NCI-H510A (cell line): ENCODE results near the gene IDE.
A peak's percentile ranks its signal among the peaks of the same experiment; 100 is the strongest.
"Not testable (repeated sequence)": the region's sequence is repeated elsewhere in the genome, so short reads cannot be mapped to it uniquely, and the experiment has no call there.

Experiments used
- DNase-seq: peaks from one replicate; lab custom pipeline; 2025; lab: John Stamatoyannopoulos, UW

IDE gene

DNA sequence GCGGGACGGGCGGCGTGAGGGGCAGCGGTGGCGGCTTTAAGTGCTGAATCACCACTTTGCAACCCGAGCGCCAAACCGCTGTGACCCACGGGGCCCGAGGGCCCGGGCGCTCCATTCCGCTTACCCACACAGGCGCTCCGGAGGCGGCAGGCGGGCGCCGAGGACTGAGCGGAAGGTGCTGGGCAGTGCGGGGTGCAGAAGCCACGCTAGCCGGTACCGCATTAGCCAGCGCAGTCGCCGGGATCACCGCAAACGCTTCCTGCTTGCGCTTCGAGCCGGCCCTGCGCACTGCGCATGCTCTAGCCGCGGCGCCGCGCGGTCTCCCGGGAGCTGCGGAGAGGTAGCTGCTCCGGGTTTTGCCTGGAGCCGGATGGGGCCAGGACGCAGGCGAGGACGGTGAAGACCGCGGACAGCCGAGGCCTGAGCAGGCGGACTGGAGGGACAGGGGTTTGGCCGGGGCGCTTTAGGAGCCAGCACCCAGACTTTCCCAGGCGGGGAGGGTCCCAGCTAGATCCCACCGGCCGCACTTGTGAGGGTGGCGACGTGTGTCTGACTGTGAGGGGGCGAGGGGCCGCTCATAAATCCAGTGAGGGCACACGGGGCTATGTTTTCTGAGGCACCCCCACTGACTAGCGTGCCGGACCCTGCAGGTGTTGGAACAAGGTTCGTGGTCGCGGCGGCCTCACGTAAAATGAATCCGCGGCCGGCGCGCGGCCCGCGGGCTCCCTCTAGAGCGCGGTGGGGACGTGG is at the start of gene IDE:
IDE (minus strand) TSS at position 296 of the 750 bp plus-strand sequence; CDS start at position 222, 74 bp downstream.
- peak; percentile 67 for DNase-seq

DNA sequence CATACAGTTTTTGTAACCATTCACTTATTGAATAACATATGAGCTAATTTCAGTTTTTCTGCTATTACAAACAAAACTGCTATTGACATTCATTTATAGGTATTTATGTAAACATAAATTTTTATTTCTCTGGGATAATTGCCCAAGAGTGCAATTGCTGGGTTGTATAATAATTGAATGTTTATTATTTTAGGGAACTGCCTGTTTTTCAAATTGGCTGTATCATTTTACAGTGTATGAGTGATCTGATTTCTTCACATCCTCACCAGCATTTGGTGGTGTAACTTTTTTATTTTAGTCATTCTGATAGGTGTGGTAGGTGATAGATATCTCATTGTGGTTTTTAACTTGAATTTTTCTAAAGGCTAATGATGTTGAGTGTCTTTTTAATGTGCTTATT is 45.5 kb upstream of the IDE start:
- DNase-seq: no peak

- DNase-seq: no peak
Observed at GRCh38 chr10:92615515-92615914, 41.6 kb upstream of the IDE start.

GRCh38 chr10:92604841-92605240 is 30.9 kb upstream of the IDE start:
- DNase-seq: no peak

- no peak for DNase-seq
Observed at GRCh38 chr10:92598321-92598720, 24.4 kb upstream of the IDE start.

DNA sequence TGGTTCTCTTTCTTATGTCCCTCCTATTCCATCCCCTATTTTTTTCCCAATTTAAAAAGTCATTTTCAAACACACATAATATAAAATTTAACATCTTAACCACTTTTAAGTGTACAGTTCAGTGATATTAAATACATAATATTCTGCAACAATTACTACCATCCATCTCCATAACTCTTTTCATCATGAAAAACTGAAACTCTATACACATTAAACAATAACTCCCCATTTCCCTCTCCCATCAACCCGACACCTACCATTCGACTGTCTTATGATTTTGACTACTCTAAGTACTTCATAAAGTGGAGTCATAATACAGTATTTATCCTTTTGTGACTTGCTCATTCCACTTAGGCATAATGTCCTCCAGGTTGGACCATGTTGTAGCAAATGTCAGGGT is 21.6 kb upstream of the IDE start:
- DNase-seq: no peak

DNA sequence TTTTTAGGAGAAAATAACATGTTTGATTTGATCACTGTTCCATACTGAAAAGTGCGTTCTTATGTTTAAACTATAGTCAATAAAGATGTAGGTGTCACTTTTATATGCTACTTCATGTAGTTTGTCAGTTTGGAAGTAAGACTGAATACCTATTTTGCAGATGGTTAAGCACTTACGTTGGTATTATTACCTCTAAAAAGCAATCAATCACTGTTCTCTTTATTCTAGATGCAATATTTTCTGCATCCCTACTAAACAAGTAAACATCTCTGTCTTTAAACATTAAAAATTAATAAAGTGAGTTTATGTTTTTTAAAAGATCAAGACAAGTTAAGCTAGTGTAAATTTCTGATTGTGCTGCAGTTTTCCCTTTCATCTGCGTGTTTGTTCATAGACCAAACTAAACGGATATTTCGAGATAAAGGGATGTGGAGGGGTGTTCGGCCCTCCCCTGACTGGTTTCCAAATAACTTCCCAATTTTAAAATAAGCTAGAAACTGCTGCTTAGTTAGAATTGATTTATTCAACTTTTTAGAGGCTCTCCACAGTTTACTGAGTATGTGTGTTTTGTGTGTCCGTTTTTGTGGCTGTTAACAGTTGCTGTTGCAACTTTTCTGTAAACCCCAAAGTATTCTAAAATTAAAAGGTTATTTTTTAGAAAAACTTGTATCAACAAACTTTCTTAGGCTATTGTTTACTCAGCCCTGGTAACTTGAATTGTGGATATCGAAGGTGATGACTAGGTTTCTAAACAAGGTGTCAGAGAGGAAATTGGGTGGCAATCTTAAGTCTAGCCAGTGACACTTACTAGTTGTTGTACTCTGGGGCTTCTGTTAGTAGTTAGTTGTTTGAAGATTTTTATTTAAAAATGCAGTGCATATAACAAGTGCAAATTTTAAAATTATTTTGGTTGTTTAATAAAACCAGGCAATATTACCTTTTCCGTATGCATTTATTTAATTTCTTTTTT is 20.0 kb upstream of the IDE start:
- DNase-seq: no peak

DNA sequence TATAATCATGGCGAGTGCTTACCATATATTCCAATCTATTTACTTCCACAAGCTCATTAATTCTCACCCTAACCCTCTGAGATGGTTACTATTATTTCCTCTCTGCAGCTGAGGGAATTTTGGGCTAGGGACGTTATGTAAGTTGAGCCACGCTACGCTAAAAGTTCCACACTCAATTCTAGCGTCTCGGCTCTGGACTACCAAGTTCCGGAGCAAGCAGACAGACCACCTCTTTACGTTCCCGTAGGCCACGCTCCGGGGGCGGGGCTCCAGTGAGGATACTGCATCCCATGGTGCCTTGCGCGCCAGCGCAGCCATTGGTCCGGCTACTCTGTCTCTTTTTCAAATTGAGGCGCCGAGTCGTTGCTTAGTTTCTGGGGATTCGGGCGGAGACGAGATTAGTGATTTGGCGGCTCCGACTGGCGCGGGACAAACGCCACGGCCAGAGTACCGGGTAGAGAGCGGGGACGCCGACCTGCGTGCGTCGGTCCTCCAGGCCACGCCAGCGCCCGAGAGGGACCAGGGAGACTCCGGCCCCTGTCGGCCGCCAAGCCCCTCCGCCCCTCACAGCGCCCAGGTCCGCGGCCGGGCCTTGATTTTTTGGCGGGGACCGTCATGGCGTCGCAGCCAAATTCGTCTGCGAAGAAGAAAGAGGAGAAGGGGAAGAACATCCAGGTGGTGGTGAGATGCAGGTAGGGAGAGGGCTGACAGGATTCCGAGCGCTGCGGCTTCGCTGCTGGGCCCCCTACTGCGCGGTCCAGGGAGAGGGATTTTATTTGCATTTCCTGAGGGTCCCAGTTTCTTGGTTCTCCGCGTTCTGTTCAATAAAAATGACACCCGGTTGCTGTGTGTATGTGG is 19.1 kb upstream of the IDE start, which contains the start of gene KIF11:
KIF11 (plus strand) TSS at position 370 of the 858 bp plus-strand sequence; CDS start at position 616, 246 bp downstream.
- peak; percentile 97 for DNase-seq

DNA sequence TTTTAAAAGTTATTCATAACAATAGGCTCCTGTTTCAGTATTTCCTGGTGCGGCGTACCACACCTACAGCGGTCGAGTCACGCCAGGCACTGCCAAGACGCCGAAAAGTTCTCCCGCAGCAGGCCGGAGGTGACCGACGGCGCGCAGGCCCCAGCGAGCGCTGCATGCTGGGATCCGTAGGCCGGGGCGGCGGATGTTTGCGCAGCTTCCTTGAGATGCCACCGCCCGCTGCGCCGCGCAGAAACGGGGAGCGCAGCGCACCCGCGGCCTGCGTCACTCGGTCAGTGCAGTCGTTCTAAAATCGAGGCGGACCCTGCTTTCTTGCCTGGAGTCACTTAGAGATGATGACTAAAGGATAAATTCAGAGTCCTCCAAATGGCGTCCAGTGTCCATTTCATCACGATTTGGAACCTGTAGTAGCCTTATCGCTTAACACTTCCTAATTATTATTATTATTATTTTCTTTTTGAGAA is 17.7 kb upstream of the IDE start:
- DNase-seq: peak; percentile 90

- DNase-seq: peak; percentile 44
Observed at GRCh38 chr10:92590623-92591549, 17.0 kb upstream of the IDE start.

- not testable (repeated sequence) for DNase-seq
Observed at GRCh38 chr10:92582347-92582746, 8.5 kb upstream of the IDE start.

- no peak for DNase-seq
Observed at GRCh38 chr10:92575961-92576360, 2.1 kb upstream of the IDE start.

DNA sequence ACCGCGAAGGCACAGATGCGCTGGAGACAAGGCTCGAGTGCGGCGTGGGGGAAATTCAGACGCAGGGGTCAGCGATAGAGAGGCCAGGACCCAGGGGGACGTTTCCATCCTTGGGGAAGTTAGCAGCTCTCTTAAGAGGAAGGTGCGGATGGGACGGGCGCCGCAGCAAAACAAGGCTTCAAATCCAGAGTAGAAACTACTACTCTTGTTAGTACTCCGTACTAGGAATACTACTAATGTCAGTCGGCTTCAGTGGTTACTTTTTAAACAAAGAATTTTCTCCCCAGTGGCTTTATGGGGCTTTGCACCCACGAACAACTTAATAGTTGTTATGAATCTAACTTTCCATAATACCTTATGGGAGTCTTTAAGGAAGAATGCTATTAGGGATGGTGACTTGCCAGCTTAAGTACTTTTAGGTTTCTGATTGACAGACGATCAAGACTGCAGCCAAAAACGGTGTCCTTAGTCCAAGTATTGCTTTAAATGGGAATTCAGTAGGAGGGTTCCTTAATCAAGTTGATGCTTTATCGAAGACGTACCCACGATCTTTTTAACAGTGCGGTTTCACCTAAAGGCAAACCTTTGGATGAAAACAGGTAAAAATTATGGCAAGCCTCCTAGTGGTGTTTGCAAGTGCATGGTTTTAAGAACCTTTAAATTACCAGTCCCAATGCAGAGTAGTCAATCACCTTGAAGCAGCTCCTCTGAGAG is 812 bp upstream of the IDE start:
- peak; percentile 69 for DNase-seq

DNA sequence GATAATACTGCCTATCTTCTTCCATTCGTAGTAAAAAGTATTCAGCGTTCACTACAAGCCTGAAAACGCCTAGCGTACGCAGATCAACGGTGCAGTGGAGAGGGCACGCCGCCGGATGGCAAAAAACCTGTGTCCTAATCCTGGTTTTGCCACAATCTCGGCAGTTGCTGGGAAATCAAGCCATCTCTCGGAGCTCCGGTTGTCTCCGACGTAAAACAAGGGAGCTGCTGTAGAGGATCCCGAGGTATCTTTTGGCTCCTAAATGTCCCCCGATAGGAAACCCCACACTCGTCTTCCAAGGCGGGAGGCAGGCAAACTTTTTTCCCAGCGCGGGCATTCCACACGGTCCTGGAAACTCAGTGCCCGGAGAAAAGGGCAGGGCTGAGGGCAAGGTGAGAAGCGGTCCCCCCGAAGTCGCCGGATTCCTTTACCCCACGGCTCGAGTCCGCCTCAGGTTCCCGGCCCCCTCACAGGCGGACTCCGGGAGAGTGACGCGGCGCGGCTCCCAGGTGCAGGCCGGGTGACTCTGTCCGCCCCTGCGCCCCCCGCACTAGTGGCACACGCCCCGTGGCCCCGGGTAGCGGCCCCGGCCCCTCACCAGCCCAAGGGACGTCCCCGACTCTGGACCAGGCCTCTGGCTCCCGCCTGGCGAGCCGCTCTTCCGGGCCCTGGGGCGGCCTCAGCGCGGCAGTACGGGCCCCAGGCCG is 649 bp downstream of the IDE start:
- DNase-seq: peak; percentile 14

GRCh38 chr10:92572362-92573090 is 1.4 kb downstream of the IDE start:
- no peak for DNase-seq

GRCh38 chr10:92571649-92572048 is 2.2 kb downstream of the IDE start:
- DNase-seq: no peak

DNA sequence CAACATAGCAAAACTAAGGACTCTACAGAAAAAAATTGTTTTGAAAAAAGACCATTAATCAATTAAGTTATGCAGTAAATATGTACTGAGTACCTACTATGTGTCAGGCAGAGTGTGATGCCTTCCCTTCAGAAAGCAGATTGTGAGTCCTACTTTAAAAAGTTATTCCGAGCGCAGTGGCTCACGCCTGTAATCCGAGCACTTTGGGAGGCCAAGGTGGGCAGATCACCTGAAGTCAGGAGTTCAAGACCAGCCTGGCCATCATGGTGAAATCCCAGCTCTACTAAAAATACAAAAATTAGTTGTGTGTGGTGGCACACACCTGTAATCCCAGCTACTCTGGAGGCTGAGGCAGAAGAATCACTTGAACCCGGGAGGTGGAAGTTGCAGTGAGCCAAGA is 4.2 kb downstream of the IDE start:
- DNase-seq: not testable (repeated sequence)

GRCh38 chr10:92569071-92569470 is 4.8 kb downstream of the IDE start:
- DNase-seq: no peak
